ENCODE data around the gene MRPL23. TPM values are rescaled to one million over a fixed set of nuclear protein-coding genes. Genes with fewer than 3 reads are reported as not detected.
"Not testable (repeated sequence)": the region's sequence is repeated elsewhere in the genome, so short reads cannot be mapped to it uniquely, and the experiment has no call there.

The MRPL23 gene
- total RNA-seq, 1 donor from 2014 or later: 148 TPM

DNA sequence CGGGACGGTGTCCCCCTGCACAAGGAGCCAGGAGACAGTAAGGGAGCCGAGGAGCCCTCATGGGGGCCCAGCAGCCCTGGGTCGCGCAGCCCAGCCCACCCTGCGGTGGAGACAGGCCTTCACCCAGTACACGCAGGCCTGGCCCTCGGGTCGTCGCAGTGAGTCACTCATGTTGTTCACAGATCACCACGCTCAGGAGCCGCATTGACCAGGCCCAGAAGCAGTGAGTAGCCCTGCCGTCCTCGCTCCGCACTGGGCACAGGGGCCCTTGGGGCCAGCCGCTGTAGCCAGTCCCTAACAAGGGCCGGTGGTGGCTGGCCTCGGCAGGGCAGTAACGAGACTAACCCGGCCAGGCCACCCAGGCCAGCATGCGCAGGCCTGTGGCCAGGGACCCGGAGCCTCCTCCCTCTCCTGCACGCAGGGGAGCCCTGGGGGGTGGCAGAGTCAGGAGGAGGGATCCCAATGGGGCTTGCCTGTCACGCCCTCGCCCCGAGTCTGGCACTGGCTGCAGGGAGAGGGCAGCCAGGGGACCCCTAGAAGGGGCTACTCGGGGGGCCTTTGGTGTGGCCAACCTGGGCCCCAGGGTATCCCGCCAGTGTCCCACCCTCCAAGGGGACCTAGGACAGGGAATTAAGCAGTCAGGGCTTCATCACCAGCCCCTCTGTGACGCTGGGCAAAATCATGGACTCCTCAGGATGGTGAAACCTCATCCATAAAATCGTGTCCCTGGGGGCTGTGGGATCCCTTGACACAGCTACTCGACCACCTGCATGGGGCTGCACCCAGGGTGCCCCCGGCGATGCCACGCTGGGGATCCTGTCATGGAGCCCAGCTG, 10.1 kb upstream of the MRPL23 start:
- DNase-seq (ENCODE audit: extremely low spot score in 2 of 2): no peak
- intact Hi-C loops (cut with DNase I): no loop called here
- Histone ChIP-seq H3K4me3 (no peak overlapping the region), H3K36me3 (no peaks in the 10 kb centered on the region), H3K4me1 (peaks cover 11% of the 10 kb centered on the region), H3K27ac (no peak overlapping the region), H3K27me3 (no peaks in the 10 kb centered on the region), H3K9me3 (no peaks in the 10 kb centered on the region)
- TF ChIP-seq POLR2AphosphoS5 (IDR thresholded peaks at IDR 0.05; ENCODE audit: insufficient read depth in 1 of 2, low read depth in 1 of 2): no peak
- no peak for TF ChIP-seq POLR2A (IDR thresholded peaks at IDR 0.05)
- TF ChIP-seq, protein P1, sequence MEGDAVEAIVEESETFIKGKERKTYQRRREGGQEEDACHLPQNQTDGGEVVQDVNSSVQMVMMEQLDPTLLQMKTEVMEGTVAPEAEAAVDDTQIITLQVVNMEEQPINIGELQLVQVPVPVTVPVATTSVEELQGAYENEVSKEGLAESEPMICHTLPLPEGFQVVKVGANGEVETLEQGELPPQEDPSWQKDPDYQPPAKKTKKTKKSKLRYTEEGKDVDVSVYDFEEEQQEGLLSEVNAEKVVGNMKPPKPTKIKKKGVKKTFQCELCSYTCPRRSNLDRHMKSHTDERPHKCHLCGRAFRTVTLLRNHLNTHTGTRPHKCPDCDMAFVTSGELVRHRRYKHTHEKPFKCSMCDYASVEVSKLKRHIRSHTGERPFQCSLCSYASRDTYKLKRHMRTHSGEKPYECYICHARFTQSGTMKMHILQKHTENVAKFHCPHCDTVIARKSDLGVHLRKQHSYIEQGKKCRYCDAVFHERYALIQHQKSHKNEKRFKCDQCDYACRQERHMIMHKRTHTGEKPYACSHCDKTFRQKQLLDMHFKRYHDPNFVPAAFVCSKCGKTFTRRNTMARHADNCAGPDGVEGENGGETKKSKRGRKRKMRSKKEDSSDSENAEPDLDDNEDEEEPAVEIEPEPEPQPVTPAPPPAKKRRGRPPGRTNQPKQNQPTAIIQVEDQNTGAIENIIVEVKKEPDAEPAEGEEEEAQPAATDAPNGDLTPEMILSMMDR (IDR thresholded peaks at IDR 0.05): no peak

DNA sequence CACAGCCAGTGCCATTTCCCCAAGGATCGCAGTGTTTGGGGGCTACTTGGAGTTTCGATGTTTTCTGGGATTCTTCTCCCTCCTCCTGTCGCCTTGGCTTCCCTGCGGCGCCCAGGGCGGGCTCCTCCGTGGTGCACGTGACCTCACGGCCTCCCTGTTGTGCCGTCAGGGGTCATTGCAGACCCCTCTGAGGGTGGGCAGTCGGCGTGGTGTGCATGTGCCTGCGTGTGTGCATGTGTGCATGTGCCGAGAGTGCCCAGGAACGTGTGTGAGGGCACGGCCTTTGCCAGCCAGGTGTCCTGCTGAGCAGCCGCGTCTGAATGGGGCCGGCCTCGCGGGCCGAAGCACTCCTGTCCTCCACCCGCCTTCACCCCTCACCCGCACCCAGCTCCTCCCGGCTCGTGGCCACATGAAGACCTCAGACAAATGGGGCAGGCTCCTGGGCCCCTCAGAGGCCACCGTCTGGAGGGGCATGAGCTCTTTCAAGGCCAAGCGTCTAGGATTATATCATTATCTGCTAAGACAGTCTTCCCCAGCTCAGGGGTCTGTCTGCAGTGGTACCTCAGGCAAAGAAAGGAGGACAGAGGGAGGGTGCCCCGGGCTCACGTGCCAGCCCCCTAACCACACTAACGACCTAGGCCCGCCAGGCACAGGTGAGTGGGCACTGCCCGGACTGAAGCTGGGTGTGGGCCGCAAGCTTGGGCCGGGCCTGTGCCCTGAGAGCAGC, 9.4 kb upstream of the MRPL23 start:
- Histone ChIP-seq H3K9me3 (no peaks in the 10 kb centered on the region), H3K27ac (no peak overlapping the region), H3K4me3 (no peak overlapping the region), H3K27me3 (no peaks in the 10 kb centered on the region), H3K4me1 (peaks cover 11% of the 10 kb centered on the region), H3K36me3 (no peaks in the 10 kb centered on the region)
- intact Hi-C loops (cut with DNase I): no loop called here
- no peak for DNase-seq (ENCODE audit: extremely low spot score in 2 of 2)
- TF ChIP-seq POLR2A (IDR thresholded peaks at IDR 0.05): no peak
- TF ChIP-seq POLR2AphosphoS5 (IDR thresholded peaks at IDR 0.05; ENCODE audit: insufficient read depth in 1 of 2, low read depth in 1 of 2): no peak
- TF ChIP-seq, protein P1 (IDR thresholded peaks at IDR 0.05): no peak

DNA sequence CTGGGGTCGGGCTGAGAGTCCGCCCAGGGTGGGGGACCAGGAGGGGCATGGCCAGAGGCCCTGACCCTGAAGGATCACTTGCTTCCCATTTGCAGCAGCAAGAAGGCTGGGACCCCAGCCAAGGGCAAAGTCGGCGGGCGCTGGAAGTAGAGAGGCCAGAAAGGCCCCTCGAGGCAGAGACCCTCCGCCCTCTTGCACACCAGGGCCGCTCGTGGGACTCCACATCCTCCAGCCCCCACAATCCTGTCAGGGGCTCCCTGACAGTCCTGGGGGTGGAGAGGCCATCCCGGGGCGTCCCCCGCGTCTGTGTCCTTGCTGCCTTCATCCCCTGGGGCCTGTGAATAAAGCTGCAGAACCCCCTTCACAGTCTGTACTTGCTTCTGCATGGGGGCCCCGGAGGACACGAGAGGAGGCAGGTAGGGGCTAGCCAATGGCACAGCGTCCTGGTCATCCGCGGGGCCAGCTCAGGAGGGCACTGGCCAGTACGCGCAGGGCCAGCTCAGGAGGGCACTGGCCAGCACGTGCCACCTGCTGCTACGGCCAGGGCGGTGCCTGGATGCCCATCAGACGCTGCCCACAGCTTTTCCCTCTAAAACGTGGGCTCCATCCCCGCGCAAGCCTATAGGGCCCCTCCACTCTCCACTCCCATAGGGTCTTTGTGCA, 8.7 kb upstream of the MRPL23 start:
- no peak overlapping the region for H3K4me3 ChIP-seq
- no peaks in the 10 kb centered on the region for H3K27me3 ChIP-seq
- H3K4me1 ChIP-seq: peaks cover 11% of the 10 kb centered on the region
- H3K27ac ChIP-seq: peak overlapping the region; percentile 53
- no peaks in the 10 kb centered on the region for H3K9me3 ChIP-seq
- no peaks in the 10 kb centered on the region for H3K36me3 ChIP-seq
- TF ChIP-seq POLR2A (IDR thresholded peaks at IDR 0.05) (no peak), POLR2AphosphoS5 (IDR thresholded peaks at IDR 0.05; ENCODE audit: insufficient read depth in 1 of 2, low read depth in 1 of 2) (no peak)
- TF ChIP-seq, protein P1 (IDR thresholded peaks at IDR 0.05): no peak
- intact Hi-C loops (cut with DNase I): no loop called here
- DNase-seq (ENCODE audit: extremely low spot score in 2 of 2): no peak

DNA sequence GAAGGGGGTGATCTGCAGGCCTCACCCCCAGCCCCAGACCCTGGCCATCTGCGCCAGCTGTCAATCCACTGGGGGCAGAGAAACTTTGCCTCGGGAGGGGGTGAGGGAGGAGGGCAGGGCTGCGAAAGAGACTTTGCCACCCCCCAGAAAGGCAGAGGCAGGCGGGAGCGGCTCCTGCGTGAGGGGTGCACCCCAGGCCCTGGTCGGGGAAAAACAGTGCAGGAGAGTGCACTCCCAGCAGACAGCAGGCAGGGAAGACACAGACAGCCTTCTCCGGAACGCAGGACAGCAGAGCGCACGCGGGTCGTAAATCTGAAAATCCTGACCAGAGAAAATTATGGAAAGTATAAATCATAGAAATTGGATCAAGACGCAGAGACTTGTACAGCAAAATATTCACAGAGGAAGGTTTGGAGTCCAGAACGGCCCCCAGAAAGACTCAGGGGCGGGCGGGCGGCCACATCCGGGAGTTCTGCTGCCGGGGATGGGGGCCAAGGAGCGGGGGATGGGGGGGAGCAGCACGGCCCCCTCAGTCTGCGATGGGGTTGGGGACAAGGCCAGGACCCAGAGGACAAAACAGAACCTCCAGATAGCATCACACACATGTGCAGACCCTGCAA, 8.0 kb upstream of the MRPL23 start:
- DNase-seq (ENCODE audit: extremely low spot score in 2 of 2): no peak
- H3K27me3 ChIP-seq: no peaks in the 10 kb centered on the region
- TF ChIP-seq, protein P1 (IDR thresholded peaks at IDR 0.05): no peak
- TF ChIP-seq POLR2A (IDR thresholded peaks at IDR 0.05) (no peak), POLR2AphosphoS5 (IDR thresholded peaks at IDR 0.05; ENCODE audit: insufficient read depth in 1 of 2, low read depth in 1 of 2) (no peak)
- H3K36me3 ChIP-seq: no peaks in the 10 kb centered on the region
- H3K9me3 ChIP-seq: no peaks in the 10 kb centered on the region
- peak overlapping the region; percentile 53 for H3K27ac ChIP-seq
- H3K4me3 ChIP-seq: no peak overlapping the region
- peaks cover 11% of the 10 kb centered on the region for H3K4me1 ChIP-seq
- intact Hi-C loops (cut with DNase I): no loop called here

DNA sequence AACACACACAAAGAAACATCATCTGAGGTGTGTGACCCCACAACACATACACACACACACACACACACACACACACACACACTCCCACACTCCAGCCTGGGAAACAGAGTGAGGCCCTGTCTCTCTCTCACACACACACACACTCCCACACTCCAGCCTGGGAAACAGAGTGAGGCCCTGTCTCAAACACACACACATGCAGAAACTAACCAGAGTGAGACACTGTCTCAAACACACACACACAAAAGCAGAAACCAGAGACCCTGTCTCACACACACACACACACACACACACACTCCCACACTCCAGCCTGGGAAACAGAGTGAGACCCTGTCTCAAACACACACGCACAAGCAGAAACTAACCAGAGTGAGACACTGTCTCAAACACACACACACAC, 7.3 kb upstream of the MRPL23 start:
- DNase-seq (ENCODE audit: extremely low spot score in 2 of 2); H3K27ac ChIP-seq; H3K27me3 ChIP-seq; H3K9me3 ChIP-seq; intact Hi-C loops (cut with DNase I); H3K4me3 ChIP-seq; H3K36me3 ChIP-seq: not testable (repeated sequence)
- peaks cover 11% of the 10 kb centered on the region for H3K4me1 ChIP-seq
